Forelimb muscle (tissue), 1 donor: ENCODE data around the gene PTPN6. TPM values are rescaled to one million over a fixed set of nuclear protein-coding genes. Genes with fewer than 3 reads are reported as not detected.

Source experiments
- DNase-seq: peaks from one replicate; pipeline ENCODE4 v3.0.0-alpha.2; 2013; ENCODE audit warnings: low read depth
- polyA plus RNA-seq: library from polyadenylated mRNA; unstranded; fragments of 120-200 nt; gene quantifications from one replicate; pipeline ENCODE4 v1.2.1, GENCODE V29; 2013; ENCODE audit not compliant: insufficient read length

Gene PTPN6
- polyA plus RNA-seq, 1 donor, result 5.0 TPM

DNA sequence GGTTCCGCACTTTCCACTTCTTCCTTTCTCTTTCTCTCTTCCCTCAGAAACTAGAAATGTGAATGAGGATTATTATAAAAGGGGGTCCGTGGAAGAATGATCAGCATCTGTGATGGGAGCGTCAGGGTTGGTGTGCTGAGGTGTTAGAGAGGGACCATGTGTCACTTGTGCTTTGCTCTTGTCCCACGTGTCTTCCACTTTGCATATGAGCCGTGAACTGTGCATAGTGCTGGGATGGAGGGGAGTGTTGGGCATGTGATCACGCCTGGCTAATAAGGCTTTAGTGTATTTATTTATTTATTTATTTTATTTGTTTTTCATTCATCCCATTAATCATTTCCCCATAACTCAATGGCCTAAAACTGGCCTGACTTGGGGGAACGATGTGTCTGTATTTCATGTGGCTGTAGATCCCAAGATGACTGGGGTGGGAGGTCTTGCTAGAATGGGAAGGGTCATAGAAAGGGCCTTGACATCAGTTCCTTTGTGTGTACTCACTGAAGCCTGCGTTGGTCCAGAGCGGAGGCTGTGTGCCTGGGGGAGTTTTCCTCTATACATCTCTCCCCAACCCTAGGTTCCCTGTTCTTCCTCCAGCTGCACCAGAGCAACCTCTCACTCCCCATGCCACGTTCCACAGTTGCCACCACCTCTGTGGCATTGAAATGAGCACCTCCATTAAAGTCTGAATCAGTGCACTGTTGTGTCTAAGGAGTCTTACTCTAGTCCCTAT lies 28.0 kb upstream of the PTPN6 start:
- DNase-seq, result no peak

DNA sequence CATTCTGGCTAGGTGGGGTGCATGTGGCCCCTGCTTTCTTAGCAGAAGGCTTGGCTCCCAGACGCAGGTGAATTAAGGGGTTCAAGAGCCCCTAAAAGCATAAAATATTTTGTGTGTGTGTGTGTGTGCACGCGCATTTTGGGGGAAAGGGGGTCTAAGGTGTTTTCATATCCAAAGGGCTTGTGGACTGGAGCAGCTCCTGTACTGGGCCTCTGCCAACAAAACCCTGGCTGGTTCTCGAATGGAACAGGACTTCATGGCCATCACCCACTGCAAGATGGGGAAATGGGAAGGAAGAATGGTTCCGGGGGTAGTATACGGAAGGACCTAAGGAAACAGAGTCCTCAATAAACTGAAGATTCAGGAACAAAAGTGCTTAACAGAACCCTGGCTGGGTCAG lies 27.3 kb upstream of the PTPN6 start:
- no peak for DNase-seq

- DNase-seq, result no peak
Observed at GRCh38 chr12:6925239-6925539, 26.0 kb upstream of the PTPN6 start.

DNA sequence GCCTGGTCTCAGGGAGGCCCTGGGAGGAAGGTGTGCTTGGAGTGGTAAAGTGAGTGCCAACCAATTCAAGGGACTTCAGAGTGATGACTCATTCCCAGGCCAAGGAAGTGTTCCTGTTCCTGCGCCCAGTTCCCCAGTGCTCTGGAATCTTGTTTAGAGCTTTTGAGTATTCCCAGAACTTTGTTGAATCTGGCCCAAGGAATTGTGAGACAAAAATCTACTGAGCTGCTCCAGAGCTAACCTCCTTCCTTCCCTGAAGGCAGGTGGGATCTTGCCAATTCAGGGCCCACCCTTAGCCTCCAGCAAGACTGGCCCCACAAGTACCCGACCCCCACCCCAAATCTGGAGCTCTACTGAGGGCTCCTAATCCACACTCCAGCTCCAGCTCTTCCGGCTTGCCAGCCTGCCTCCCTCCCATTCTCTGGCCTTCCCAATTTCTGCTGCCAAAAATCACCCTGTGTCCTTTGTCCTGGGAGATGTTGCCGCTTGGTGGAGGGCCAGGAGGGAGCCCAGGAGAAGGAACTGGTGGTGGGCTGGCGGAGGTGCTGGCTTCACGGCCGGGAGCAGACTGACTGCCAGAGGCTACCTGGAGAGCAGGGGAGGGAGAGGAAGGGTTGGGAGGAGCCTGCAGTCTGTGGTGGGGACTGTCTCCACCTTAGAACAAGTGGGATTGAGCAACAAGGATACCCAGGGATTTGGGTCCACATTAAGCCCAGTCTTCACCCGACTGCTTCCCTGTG lies 25.4 kb upstream of the PTPN6 start:
- DNase-seq, result no peak

DNA sequence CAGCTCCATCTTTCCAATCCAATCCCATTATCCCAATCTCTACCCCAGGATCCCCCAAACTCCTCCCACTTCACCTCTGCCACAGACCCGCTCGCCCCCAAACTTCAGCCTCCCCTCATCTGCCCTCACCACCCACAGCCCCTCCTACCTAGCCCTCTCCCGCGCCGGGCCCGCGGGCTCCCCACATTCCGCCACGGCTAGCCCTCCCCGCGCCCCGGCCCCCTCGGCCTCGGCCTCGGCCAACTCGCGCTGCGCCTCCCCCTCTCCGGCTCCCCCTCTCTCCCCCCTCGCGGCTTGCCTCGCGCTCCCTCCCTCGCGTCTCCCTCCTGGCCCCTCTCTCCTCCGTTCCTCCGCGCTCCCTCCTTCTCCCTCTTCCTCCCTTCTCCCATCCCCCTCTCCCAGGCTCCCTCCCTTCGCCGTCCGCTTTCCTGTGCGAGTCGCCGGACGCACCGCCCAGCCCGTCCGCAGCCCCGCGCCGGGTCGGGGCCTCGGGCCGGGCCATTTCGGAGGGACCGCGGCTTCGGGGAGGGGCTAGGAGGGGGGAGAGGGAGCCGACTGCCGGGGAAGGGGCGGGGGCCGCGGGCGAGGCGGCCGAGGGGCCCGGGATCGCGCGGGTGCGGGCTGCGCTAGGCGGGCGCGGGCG lies 23.7 kb upstream of the PTPN6 start, which contains the start of gene ATN1:
Gene ATN1 (plus strand): TSS at position 581 of the 643 bp plus-strand sequence. CDS start 6,043 bp downstream, outside the sequence.
- DNase-seq, result peak; percentile 81

GRCh38 chr12:6928022-6928702 lies 23.0 kb upstream of the PTPN6 start:
- no peak for DNase-seq

- no peak for DNase-seq
Observed at GRCh38 chr12:6928703-6929407, 22.3 kb upstream of the PTPN6 start.

- no peak for DNase-seq
Observed at GRCh38 chr12:6929466-6930452, 21.4 kb upstream of the PTPN6 start.

DNA sequence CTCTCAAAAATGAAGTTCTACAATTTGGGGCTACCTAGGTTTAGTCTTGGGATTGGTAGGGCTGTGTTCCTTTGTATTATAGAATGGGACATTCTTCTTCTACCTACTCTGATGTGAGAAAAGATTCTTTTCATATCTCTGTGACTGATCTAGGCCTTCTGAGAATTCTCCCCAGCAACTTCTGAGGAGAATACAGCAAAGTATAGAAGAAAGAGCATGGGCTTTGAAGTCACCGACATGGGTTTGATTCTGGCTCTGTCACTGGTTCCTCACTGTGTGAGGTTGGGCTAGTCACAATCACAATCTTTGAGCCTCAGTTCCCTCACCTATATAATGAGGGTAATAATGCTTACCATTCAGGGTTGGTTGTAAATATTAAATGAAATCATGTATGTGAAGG lies 18.4 kb upstream of the PTPN6 start:
- no peak for DNase-seq

DNA sequence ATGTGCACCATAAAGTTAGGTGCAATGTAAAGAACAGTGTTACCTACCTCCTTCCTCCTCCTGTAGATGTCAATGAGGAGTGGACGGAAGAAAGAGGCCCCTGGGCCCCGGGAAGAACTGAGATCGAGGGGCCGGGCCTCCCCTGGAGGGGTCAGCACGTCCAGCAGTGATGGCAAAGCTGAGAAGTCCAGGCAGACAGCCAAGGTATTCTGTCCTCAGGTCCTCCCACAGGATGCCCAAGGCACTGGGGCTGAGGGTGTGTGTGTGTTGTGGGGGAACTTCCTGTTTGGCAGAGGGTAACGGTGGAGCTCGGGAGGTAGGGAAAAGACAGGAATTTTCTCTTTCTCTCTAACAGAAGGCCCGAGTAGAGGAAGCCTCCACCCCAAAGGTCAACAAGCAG lies 17.0 kb upstream of the PTPN6 start:
- DNase-seq, result no peak

- DNase-seq, result no peak
Observed at GRCh38 chr12:6935371-6936193, 15.6 kb upstream of the PTPN6 start.

DNA sequence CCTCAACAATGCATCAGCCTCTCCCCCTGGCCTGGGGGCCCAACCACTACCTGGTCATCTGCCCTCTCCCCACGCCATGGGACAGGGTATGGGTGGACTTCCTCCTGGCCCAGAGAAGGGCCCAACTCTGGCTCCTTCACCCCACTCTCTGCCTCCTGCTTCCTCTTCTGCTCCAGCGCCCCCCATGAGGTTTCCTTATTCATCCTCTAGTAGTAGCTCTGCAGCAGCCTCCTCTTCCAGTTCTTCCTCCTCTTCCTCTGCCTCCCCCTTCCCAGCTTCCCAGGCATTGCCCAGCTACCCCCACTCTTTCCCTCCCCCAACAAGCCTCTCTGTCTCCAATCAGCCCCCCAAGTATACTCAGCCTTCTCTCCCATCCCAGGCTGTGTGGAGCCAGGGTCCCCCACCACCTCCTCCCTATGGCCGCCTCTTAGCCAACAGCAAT lies 14.9 kb upstream of the PTPN6 start:
- no peak for DNase-seq

- DNase-seq, result no peak
Observed at GRCh38 chr12:6936636-6937480, 14.3 kb upstream of the PTPN6 start.

- peak; percentile 87 for DNase-seq
Observed at GRCh38 chr12:6937481-6938352, 13.4 kb upstream of the PTPN6 start.

GRCh38 chr12:6938353-6939190 lies 12.6 kb upstream of the PTPN6 start:
- DNase-seq, result no peak

DNA sequence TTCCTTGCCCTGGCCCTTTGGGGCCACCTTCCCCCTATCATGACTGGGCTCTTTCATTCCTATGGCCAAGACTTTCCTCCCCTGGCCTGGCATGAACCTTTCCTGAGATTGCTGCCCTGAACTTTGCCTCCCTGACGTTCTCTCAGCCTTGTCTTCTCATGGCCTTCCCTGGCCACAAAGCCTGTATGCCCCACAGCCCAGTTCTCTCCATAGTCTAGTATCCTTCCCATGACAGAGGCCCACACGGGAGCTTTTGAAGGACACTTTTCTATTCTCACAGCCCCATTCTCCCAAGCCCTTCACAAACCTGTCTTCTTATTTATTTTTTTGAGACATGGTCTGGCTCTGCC lies 12.0 kb upstream of the PTPN6 start:
- DNase-seq, result no peak

DNA sequence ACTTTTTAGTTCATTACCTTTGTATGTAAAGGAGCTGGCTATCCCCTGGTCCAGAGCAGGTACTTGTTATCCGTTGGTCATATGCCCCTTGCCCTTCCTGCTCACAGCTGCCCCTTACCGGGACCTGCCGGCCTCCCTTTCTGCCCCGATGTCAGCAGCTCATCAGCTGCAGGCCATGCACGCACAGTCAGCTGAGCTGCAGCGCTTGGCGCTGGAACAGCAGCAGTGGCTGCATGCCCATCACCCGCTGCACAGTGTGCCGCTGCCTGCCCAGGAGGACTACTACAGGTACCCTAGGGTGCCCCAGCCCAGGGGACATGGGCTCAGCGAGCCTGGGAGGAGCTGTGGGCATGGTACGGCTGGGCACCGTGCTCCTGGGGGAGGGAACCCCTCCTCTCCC lies 9.9 kb upstream of the PTPN6 start:
- DNase-seq, result no peak
